ENCODE results near the gene GPSM3.

DNA sequence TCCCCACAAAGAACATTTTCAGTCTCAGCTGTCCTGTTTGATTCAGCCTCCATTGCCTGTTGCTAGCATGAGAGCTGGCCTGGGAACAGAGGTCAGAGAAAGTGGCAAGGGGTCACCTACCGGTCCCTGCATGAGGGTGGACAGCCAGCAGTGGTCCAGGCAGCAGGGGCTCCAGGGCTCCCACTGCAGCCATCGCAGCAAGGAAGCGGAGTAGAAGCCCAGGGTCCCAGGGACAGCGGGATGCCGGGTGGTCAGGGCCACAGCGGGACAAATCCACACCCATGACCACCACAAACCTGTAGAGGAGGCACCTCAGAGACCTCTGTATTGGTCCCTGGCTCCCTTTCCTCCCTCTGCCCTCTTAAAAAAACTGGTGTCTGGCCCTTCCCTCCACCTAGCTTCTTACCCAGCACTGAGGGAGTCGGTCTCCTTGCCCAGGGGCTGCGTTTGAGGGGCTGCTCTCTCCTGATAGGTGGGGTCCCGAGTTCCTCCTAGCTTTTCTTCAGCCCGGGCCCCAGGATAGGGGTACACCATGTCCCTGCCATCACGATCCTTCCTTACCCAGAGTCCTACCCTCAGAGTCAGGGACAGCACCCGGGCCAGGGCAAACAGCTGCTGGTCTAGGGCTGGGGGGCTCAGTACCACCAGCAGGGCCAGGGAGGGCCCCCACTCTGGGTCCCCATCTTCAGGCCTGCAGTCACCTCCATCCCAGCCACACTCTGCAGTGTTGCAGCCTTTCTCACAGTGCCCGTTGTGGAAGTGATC, 8.4 kb upstream of the GPSM3 start:
- TF ChIP-seq SP1 (CRISPR knock-in tag; conservative IDR thresholded peaks at IDR 0.05), result no peak
- TF ChIP-seq CTCF (IDR thresholded peaks at IDR 0.05), result no peak
- TF ChIP-seq JUN (CRISPR knock-in tag; IDR thresholded peaks at IDR 0.05), result no peak
- TF ChIP-seq PRRX2 (CRISPR knock-in tag; IDR thresholded peaks at IDR 0.05), result no peak
- TF ChIP-seq CREB1 (CRISPR knock-in tag; IDR thresholded peaks at IDR 0.05), result no peak
- TF ChIP-seq, protein P1, sequence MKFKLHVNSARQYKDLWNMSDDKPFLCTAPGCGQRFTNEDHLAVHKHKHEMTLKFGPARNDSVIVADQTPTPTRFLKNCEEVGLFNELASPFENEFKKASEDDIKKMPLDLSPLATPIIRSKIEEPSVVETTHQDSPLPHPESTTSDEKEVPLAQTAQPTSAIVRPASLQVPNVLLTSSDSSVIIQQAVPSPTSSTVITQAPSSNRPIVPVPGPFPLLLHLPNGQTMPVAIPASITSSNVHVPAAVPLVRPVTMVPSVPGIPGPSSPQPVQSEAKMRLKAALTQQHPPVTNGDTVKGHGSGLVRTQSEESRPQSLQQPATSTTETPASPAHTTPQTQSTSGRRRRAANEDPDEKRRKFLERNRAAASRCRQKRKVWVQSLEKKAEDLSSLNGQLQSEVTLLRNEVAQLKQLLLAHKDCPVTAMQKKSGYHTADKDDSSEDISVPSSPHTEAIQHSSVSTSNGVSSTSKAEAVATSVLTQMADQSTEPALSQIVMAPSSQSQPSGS (CRISPR knock-in tag; IDR thresholded peaks at IDR 0.05; ENCODE audit: borderline replicate concordance, low read depth), result no peak
- no peak for TF ChIP-seq E2F4 (CRISPR knock-in tag; IDR thresholded peaks at IDR 0.05; ENCODE audit: borderline replicate concordance, low read depth)
- no peak for TF ChIP-seq ZBTB21 (CRISPR knock-in tag; IDR thresholded peaks at IDR 0.05; ENCODE audit: borderline replicate concordance)
- TF ChIP-seq, protein P2, sequence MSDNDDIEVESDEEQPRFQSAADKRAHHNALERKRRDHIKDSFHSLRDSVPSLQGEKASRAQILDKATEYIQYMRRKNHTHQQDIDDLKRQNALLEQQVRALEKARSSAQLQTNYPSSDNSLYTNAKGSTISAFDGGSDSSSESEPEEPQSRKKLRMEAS (CRISPR knock-in tag; IDR thresholded peaks at IDR 0.05), result no peak
- TF ChIP-seq ZNF121 (CRISPR knock-in tag; IDR thresholded peaks at IDR 0.05), result no peak
